B cell (primary cell): ENCODE data around the gene IPO5. TPM values are rescaled to one million over a fixed set of nuclear protein-coding genes. Genes with fewer than 3 reads are reported as not detected.

ENCODE experiments used
- ATAC-seq: fragments of 200-7000 bp; cut with Tn5 transposase; one replicate; pipeline ENCODE4 v1.10.0; 2021; ENCODE audit warnings: low read depth, mild to moderate bottlenecking, moderate number of reproducible peaks, moderate library complexity
- CTCF ChIA-PET: fragments of 350-600 bp; sonication (Branson Sonifier 250); formaldehyde crosslinking; loops from one replicate; lab custom pipeline; 2021; ENCODE audit warnings: antibody characterized with exemption, inconsistent platforms; lab: Charles Lee
- POLR2A ChIA-PET: fragments of 350-600 bp; sonication (Branson Sonifier 250); formaldehyde crosslinking; loops from one replicate; lab custom pipeline; 2021; ENCODE audit warnings: antibody characterized with exemption; lab: Charles Lee
- DNase-seq: peaks from one replicate; pipeline ENCODE4 v3.0.0; 2013
- H2AFZ ChIP-seq: 2 replicates; pipeline ENCODE4 v1.6.1; 2012; ENCODE audit warnings: mild to moderate bottlenecking, low read depth, low read length; ENCODE audit not compliant: insufficient read depth, poor library complexity, severe bottlenecking
- H3K27ac ChIP-seq, 2 donors: 1 replicate in 1 of 2; 2 replicates in 1 of 2; pipeline ENCODE4 v1.5.1; 2012 to 2013; ENCODE audit warnings: low read length in 2 of 2, mild to moderate bottlenecking in 2 of 2, moderate library complexity in 1 of 2
- H3K27me3 ChIP-seq, 4 experiments: fragments of 200-600 bp in 1 of 4; sonication (generic) in 1 of 4; replicated peaks in 1 of 4; 1 replicate in 2 of 4; 2 replicates in 2 of 4; pipeline versions ENCODE4 v1.6.1 to v1.7.0; 2013 to 2016; ENCODE audit warnings: low read length in 3 of 4, mild to moderate bottlenecking in 2 of 4, mixed read lengths in 1 of 4, moderate library complexity in 1 of 4; ENCODE audit not compliant: insufficient read depth in 4 of 4, control insufficient read depth in 3 of 4; ENCODE audit errors: control extremely low read depth in 1 of 4
- H3K36me3 ChIP-seq, 2 experiments: replicated peaks in 1 of 2; 1 replicate in 1 of 2; 2 replicates in 1 of 2; pipeline versions ENCODE4 v1.6.1 to v1.7.1; 2013; ENCODE audit warnings: low read length in 1 of 2; ENCODE audit not compliant: insufficient read depth in 2 of 2, control insufficient read depth in 1 of 2; ENCODE audit errors: control extremely low read depth in 1 of 2, extremely low read depth in 1 of 2
- H3K4me1 ChIP-seq, 2 donors: fragments of 200-600 bp in 1 of 2; sonication (generic) in 1 of 2; 1 replicate in 1 of 2; 2 replicates in 1 of 2; pipeline versions ENCODE4 v1.5.1 to v1.6.1; 2013 to 2017; ENCODE audit warnings: low read length in 2 of 2; ENCODE audit not compliant: control insufficient read depth in 2 of 2, insufficient read depth in 2 of 2
- H3K4me2 ChIP-seq: replicated peaks from 2 replicates; pipeline ENCODE3; 2012; ENCODE audit warnings: mild to moderate bottlenecking, low read depth, low read length; ENCODE audit not compliant: poor library complexity, severe bottlenecking
- H3K4me3 ChIP-seq, 5 experiments: fragments of 200-600 bp in 1 of 5; sonication (generic) in 1 of 5; 1 replicate in 3 of 5; 2 replicates in 2 of 5; pipeline versions ENCODE4 v1.5.1 to v1.7.0; 2011 to 2016; ENCODE audit warnings: low read length in 4 of 5, mild to moderate bottlenecking in 4 of 5, low read depth in 2 of 5, control low read depth in 1 of 5, moderate library complexity in 1 of 5; ENCODE audit not compliant: insufficient read depth in 1 of 5; ENCODE audit errors: control extremely low read depth in 1 of 5, extremely low read depth in 1 of 5
- H3K79me2 ChIP-seq: fragments of 200-600 bp; sonication (generic); one replicate; pipeline ENCODE4 v1.6.0; 2016; ENCODE audit warnings: low read length; ENCODE audit not compliant: control insufficient read depth, insufficient read depth
- H3K9ac ChIP-seq: fragments of 200-600 bp; sonication (generic); 2 replicates; pipeline ENCODE4 v1.6.1; 2017; ENCODE audit warnings: mild to moderate bottlenecking, low read length, moderate library complexity
- H3K9me3 ChIP-seq, 3 donors: one replicate each; pipeline versions ENCODE4 v1.6.1 to v1.7.1; 2013; ENCODE audit warnings: low read length in 2 of 3; ENCODE audit not compliant: control insufficient read depth in 2 of 3, insufficient read depth in 1 of 3; ENCODE audit errors: control extremely low read depth in 1 of 3
- H4K20me1 ChIP-seq: 2 replicates; pipeline ENCODE4 v1.6.0; 2012; ENCODE audit warnings: mild to moderate bottlenecking, low read length; ENCODE audit not compliant: insufficient read depth, control insufficient read depth, poor library complexity, severe bottlenecking
- H3K27ac Mint-ChIP-seq: one replicate; pipeline ENCODE4 v1.8.0; 2021; ENCODE audit warnings: mixed read lengths
- H3K27me3 Mint-ChIP-seq: one replicate; pipeline ENCODE4 v1.8.0; 2021; ENCODE audit warnings: mixed read lengths
- H3K4me1 Mint-ChIP-seq: one replicate; pipeline ENCODE4 v1.8.0; 2021; ENCODE audit warnings: mixed read lengths
- H3K4me3 Mint-ChIP-seq: one replicate; pipeline ENCODE4 v1.8.0; 2021; ENCODE audit warnings: mixed read lengths
- H3K9me3 Mint-ChIP-seq: one replicate; pipeline ENCODE4 v1.8.0; 2022; ENCODE audit warnings: mixed read lengths; ENCODE audit not compliant: insufficient read depth
- EZH2 ChIP-seq: IDR thresholded peaks from 2 replicates; pipeline ENCODE4 v1.6.1; 2012; ENCODE audit warnings: borderline replicate concordance, low read depth, mild to moderate bottlenecking, moderate library complexity, low read length; ENCODE audit not compliant: insufficient read depth, poor library complexity, severe bottlenecking
- WGBS: methylation state at CpG from one replicate; pipeline ENCODE4 v1.1.5; 2013; ENCODE audit warnings: missing lambda C conversion rate; ENCODE audit not compliant: insufficient coverage; 5-methylcytosine and 5-hydroxymethylcytosine counted together
- intact Hi-C: fragments of 100-400 bp; cut with micrococcal nuclease; formaldehyde crosslinking; loops from one replicate; pipeline ENCODE4 v1.10.0; 2022
- polyA plus RNA-seq: library from polyadenylated mRNA; depleted of rRNA; stranded (reverse); fragments of >200 nt; gene quantifications from 2 replicates; pipeline ENCODE4 v1.2.3, GENCODE V29; 2012
- total RNA-seq, 2 donors: library from RNA; stranded (reverse); fragments of 120-200 nt in 1 of 2; gene quantifications; 1 replicate in 1 of 2; 2 replicates in 1 of 2; pipeline versions ENCODE4 v1.2.3 to v1.2.4, GENCODE V29; 2013 to 2022
- TF ChIP-seq, protein P1 (sequence below): fragments of 200-600 bp; IDR thresholded peaks from one replicate; pipeline ENCODE4 v1.8.0; 2022; ENCODE audit warnings: antibody characterized with exemption, mild to moderate bottlenecking

IPO5 gene
- total and polyA plus RNA-seq, 2 donors (not counting 1 experiment from before 2014, with no cell fraction given), result 25.9 to 76.4 TPM

DNA sequence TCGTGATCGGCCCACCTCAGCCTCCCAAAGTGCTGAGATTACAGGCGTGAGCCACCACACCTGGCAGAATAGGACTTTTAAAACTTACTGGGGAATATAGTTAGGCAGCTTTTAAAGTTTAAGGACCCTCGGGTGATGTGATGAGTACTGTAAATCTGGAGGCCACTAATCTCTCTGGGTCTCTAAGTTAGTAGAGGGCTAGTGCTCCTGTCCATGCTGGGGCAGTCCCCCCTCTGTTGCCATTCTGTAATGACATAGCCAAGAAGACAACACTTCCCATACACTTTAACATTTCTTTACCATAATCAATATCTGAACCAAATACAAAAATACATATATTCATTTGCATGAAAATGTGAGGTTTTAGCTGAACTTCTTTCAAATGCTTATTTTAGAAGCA, 65.7 kb downstream of the IPO5 start:
- Histone ChIP-seq H3K27ac (no peak overlapping the region), H3K9ac (no peak overlapping the region), H3K9me3 (no peaks in the 10 kb centered on the region), H3K4me3 (no peak overlapping the region), H3K79me2 (no peaks in the 10 kb centered on the region), H4K20me1 (no peaks in the 10 kb centered on the region), H3K4me2 (no peak overlapping the region), H3K36me3 (peaks cover 0 to 75% of the 10 kb centered on the region in 2 experiments), H3K4me1 (no peaks in the 10 kb centered on the region), H2AFZ (no peak overlapping the region), H3K27me3 (no peaks in the 10 kb centered on the region)
- POLR2A ChIA-PET, result no interaction called here
- 100% methylated on average over 1 of the region's 4 CpGs for WGBS
- TF ChIP-seq EZH2, result no peak
- TF ChIP-seq, protein P1, sequence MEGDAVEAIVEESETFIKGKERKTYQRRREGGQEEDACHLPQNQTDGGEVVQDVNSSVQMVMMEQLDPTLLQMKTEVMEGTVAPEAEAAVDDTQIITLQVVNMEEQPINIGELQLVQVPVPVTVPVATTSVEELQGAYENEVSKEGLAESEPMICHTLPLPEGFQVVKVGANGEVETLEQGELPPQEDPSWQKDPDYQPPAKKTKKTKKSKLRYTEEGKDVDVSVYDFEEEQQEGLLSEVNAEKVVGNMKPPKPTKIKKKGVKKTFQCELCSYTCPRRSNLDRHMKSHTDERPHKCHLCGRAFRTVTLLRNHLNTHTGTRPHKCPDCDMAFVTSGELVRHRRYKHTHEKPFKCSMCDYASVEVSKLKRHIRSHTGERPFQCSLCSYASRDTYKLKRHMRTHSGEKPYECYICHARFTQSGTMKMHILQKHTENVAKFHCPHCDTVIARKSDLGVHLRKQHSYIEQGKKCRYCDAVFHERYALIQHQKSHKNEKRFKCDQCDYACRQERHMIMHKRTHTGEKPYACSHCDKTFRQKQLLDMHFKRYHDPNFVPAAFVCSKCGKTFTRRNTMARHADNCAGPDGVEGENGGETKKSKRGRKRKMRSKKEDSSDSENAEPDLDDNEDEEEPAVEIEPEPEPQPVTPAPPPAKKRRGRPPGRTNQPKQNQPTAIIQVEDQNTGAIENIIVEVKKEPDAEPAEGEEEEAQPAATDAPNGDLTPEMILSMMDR, result no peak
- Mint-ChIP-seq H3K4me1 (no peaks in the 10 kb centered on the region), H3K4me3 (no peak overlapping the region), H3K27me3 (no peaks in the 10 kb centered on the region), H3K9me3 (no peaks in the 10 kb centered on the region), H3K27ac (no peak overlapping the region)
- no peak for ATAC-seq
- intact Hi-C loops, result no loop called here
- DNase-seq, result no peak
- CTCF ChIA-PET, result no interaction called here

DNA sequence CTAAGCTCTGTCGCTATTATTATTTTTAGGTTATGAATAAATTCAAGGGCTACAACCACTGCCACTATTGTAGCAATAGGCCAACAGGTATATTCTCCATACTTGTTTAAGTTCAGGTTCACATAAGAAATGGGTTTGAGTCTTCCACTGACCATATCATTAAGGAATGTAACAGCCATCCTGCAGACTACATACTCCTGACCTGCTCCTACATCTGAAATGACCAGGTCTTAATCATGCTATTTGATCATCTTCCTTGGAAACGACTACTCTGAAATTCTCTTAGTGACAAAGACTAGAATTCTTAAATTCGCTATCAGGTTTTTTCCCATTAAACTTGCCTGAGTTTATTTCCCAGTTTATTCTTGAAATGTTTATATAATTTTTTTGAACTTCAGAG, 66.8 kb downstream of the IPO5 start:
- no peaks in the 10 kb centered on the region for H3K27me3 Mint-ChIP-seq
- Histone ChIP-seq H3K36me3 (peaks cover 0 to 65% of the 10 kb centered on the region in 2 experiments), H3K4me1 (no peaks in the 10 kb centered on the region), H3K4me3 (no peak overlapping the region), H2AFZ (no peak overlapping the region), H3K79me2 (no peaks in the 10 kb centered on the region), H3K27ac (no peak overlapping the region), H3K9me3 (no peaks in the 10 kb centered on the region), H3K27me3 (no peaks in the 10 kb centered on the region), H3K9ac (no peak overlapping the region), H3K4me2 (no peak overlapping the region), H4K20me1 (no peaks in the 10 kb centered on the region)
- no peaks in the 10 kb centered on the region for H3K9me3 Mint-ChIP-seq
- no peak overlapping the region for H3K4me3 Mint-ChIP-seq
- TF ChIP-seq, protein P1, result no peak
- no peak for TF ChIP-seq EZH2
- ChIA-PET CTCF (no interaction called here), POLR2A (no interaction called here)
- DNase-seq (no peak), ATAC-seq (no peak)
- intact Hi-C loops, result no loop called here
- no peaks in the 10 kb centered on the region for H3K4me1 Mint-ChIP-seq
- WGBS, result 100% methylated on average over 1 of the region's 3 CpGs
- H3K27ac Mint-ChIP-seq, result no peak overlapping the region
